PFSK-1 (cell line): ENCODE data around the gene ARHGEF10L.

ENCODE experiments used
- FOXP2 ChIP-seq: optimal IDR thresholded peaks from 2 replicates; pipeline ENCODE3; 2011; ENCODE audit warnings: borderline replicate concordance, control low read depth, inconsistent platforms; ENCODE audit not compliant: insufficient read depth; ENCODE audit errors: extremely low read length, extremely low read depth
- POLR2AphosphoS5 ChIP-seq: IDR thresholded peaks from 2 replicates; pipeline ENCODE4 v1.6.1; 2012; ENCODE audit warnings: low read depth, mild to moderate bottlenecking, control low read depth, low read length, moderate library complexity
- SIN3A ChIP-seq: IDR thresholded peaks from 2 replicates; pipeline ENCODE4 v1.6.1; 2012; ENCODE audit warnings: mild to moderate bottlenecking, low read length, moderate library complexity, borderline replicate concordance; ENCODE audit not compliant: insufficient read depth
- TAF1 ChIP-seq: IDR thresholded peaks from 2 replicates; pipeline ENCODE4 v1.6.1; 2012; ENCODE audit warnings: low read length, control low read depth, borderline replicate concordance; ENCODE audit not compliant: insufficient read depth
- TF ChIP-seq, protein P1 (sequence below), 2 experiments: IDR thresholded peaks; 2 replicates each; pipeline versions ENCODE4 v1.6.1 to v1.8.0; 2011 to 2012; ENCODE audit warnings: low read depth in 2 of 2, low read length in 2 of 2, control low read depth in 1 of 2, inconsistent platforms in 1 of 2, mild to moderate bottlenecking in 1 of 2, moderate library complexity in 1 of 2; ENCODE audit not compliant: insufficient read depth in 1 of 2

Gene ARHGEF10L

DNA sequence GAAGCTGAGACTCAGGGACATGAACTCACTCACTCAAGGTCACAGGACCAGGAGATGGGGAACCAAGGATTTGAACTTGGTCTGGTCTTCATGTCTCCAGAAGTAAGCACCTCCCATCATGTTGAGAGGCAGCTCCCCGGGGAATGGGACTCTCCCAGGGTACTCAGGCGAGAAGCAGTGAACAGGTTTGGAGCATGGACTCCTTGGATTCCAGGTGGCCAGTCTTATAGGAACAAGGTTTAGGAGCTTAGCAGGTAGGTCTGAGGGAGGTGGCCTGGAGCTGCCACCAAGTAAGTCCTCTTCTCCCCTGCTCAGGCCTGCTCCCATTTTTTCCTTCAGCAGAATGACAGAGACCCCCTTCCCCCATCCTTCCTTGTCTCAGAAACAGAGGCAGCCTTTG lies 14.9 kb upstream of the ARHGEF10L start:
- TF ChIP-seq POLR2AphosphoS5 (no peak), FOXP2 (no peak), SIN3A (no peak), TAF1 (no peak)
- TF ChIP-seq, protein P1, sequence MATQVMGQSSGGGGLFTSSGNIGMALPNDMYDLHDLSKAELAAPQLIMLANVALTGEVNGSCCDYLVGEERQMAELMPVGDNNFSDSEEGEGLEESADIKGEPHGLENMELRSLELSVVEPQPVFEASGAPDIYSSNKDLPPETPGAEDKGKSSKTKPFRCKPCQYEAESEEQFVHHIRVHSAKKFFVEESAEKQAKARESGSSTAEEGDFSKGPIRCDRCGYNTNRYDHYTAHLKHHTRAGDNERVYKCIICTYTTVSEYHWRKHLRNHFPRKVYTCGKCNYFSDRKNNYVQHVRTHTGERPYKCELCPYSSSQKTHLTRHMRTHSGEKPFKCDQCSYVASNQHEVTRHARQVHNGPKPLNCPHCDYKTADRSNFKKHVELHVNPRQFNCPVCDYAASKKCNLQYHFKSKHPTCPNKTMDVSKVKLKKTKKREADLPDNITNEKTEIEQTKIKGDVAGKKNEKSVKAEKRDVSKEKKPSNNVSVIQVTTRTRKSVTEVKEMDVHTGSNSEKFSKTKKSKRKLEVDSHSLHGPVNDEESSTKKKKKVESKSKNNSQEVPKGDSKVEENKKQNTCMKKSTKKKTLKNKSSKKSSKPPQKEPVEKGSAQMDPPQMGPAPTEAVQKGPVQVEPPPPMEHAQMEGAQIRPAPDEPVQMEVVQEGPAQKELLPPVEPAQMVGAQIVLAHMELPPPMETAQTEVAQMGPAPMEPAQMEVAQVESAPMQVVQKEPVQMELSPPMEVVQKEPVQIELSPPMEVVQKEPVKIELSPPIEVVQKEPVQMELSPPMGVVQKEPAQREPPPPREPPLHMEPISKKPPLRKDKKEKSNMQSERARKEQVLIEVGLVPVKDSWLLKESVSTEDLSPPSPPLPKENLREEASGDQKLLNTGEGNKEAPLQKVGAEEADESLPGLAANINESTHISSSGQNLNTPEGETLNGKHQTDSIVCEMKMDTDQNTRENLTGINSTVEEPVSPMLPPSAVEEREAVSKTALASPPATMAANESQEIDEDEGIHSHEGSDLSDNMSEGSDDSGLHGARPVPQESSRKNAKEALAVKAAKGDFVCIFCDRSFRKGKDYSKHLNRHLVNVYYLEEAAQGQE (IDR thresholded peaks at IDR 0.05; ENCODE audit: insufficient read depth in 1 of 2, low read depth in 2 of 2, low read length in 2 of 2): no peak

DNA sequence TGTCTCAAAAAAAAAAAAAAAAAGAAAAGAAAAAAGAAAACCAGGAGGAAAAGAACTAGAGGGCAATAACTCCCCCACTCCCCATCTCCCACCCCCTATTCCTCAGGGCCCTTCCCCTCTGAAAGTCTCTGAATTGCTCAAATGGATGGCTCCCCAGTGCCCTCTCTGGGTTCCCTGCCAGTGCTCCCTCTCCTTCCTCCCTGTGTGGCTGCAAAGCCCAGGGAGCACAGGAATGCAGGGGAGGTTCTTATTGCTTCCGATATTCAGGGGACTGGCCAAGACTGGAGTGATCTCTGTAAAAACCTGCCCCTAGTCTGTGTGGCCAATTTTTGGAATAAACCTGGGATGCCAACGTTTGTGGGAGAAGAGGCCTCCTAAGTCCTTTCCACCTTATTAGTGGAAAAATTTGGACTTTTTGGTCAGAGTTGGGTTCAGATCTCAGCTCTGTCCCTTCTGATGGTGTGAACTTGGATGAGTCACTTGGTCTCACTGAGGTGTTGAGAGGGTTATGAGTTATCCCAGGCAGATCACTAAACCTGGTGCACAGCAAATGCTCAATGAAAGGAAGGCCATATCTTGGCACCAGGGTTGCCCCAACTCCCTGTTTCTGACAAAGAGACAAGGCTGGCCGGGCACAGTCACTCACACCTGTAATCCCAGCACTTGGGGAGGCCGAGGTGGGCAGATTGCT lies 13.4 kb upstream of the ARHGEF10L start:
- TF ChIP-seq FOXP2: no peak
- TF ChIP-seq, protein P1 (IDR thresholded peaks at IDR 0.05; ENCODE audit: insufficient read depth in 1 of 2, low read depth in 2 of 2, low read length in 2 of 2): no peak
- no peak for TF ChIP-seq TAF1
- TF ChIP-seq POLR2AphosphoS5: no peak
- TF ChIP-seq SIN3A: no peak

DNA sequence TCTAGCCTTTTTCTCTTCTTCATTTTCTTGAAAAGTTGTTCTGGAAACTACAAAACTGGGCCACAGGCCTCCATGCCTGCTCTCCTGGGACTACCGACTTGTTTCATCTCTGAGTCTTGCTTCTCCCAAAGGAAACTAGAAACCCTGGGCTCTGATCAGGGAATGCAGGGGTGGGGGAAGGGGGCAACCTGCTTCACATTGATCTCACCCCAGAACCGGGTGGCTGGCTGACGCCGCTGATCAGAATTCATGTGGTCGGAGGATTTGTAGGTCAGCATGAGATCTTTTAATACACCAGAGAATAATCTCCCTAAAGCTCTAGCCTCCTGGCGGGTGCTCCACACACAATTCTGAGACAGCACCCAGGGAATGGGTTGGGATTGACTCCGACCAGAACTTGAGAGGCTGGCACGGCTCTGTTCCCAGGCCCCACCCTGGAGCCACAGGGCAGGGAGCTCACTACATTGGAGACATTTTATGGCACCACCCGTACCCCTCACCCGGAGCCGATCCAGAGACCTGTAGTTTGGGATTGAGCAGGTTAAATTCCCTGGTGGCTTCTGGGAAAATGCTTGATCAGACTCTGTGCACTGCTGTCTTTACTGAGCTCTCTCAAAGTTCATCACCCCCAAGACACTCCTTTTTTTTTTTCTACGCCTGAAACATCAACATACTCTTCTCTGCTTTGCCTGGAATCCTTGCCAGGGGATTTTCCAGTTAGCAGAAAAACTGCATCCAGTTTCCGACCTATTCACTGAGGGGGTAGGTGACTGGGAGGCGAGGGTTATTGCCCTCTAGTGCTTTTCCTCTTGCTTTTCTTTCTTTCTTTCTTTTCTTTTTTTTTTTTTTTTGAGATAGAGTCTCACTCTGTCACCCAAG lies 12.2 kb upstream of the ARHGEF10L start:
- TF ChIP-seq SIN3A (no peak), FOXP2 (no peak), TAF1 (no peak), POLR2AphosphoS5 (no peak)
- TF ChIP-seq, protein P1 (IDR thresholded peaks at IDR 0.05; ENCODE audit: insufficient read depth in 1 of 2, low read depth in 2 of 2, low read length in 2 of 2): no peak

DNA sequence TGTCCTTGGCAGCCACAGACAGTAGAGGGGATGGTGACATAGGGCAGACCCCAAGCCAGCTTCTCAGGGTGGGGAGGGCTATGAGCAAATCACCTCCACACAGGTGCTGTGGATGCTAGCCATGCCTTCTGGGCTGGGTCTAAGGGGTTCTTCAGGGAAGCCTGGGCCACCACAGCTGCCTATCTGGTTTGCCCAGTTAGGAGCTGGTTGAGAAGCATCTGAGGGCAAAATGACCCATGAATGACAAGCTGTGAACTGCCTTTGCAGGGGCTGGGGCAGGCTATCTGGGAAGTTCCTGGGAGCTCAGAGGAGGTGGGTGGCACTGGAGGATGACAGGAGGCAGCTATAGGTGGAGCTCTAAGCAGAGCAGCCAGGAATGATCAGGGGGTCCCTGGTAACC lies 10.1 kb upstream of the ARHGEF10L start:
- TF ChIP-seq TAF1 (no peak), POLR2AphosphoS5 (no peak), SIN3A (no peak), FOXP2 (no peak)
- TF ChIP-seq, protein P1 (IDR thresholded peaks at IDR 0.05; ENCODE audit: insufficient read depth in 1 of 2, low read depth in 2 of 2, low read length in 2 of 2): no peak
